ENCODE measurements around the gene RGS1.

The RGS1 gene

DNA sequence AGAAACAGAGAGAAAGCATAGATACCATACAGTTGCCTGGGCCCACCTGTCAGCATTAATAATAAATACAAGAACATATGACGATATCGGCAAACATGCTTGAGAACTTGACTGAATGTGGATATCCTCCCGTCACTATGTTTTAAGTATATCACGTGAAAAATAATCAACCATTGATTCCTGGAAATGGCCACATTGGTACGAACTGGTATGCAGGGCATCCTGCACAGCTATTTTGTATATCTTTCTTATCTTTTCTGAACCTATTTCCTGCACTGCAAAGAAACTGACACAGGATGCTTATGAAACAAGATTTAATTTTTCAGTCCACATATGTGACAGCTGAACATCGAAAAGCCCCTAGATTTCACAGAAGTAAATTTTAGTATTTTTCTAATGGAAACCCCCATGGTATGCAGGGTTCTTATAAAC, 22.8 kb upstream of the RGS1 start:
- no peak for DNase-seq

DNA sequence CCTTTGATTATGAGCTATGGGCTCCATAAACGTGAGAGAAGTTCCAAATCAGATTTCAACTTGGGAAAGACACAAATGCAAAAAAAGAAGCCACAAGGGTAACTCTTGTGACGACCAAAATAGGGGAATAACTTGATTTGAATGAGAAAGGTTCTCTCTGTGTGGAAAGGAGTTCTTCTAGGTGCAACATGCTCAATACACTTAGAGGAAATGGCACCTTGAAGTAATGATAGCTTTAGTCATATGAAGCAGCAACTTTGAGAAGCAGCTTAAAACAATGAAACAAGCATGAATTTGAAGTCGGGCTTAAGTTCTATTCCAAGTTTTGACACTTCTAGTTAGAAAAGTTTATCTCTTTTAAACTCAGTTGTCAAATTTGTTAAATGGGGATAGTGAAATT, 21.8 kb upstream of the RGS1 start:
- DNase-seq, result no peak

DNA sequence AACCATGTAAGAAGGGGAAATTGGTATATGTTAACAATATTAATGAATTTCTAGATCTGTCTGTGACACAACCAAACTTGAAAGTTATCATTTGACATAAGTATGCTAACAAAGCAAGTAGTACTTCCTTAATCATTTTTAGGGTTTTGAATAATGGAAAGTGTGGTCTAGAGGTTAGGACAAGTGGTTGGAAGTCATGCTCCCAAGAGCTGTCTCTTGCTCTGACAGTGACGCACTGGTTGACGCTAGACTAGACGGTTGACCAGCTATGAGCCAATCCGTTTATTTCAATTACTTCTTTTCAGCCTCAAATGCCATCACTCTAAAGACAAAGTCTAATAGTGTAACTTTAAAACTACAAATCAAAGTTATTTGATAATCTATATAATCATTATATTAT, 20.7 kb upstream of the RGS1 start:
- no peak for DNase-seq

DNA sequence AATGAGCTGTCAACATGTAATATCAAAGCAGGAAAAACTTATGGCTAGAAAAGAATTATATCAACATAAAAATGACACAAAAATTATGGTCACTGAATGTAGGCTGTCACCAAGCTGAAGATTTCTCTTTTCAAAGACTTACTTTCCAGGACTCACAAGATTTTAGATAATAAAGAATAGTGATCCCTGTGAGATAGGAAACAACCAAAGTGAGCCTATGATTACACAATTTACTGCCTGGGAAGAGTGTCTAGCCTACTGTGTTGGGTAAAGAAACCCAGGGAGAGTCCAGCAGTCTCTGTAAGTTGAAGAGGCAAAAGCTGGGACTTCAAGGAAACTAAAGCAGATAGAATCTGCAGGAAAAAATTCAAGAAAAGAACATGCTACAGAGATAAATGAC, 20.2 kb upstream of the RGS1 start:
- no peak for DNase-seq

DNA sequence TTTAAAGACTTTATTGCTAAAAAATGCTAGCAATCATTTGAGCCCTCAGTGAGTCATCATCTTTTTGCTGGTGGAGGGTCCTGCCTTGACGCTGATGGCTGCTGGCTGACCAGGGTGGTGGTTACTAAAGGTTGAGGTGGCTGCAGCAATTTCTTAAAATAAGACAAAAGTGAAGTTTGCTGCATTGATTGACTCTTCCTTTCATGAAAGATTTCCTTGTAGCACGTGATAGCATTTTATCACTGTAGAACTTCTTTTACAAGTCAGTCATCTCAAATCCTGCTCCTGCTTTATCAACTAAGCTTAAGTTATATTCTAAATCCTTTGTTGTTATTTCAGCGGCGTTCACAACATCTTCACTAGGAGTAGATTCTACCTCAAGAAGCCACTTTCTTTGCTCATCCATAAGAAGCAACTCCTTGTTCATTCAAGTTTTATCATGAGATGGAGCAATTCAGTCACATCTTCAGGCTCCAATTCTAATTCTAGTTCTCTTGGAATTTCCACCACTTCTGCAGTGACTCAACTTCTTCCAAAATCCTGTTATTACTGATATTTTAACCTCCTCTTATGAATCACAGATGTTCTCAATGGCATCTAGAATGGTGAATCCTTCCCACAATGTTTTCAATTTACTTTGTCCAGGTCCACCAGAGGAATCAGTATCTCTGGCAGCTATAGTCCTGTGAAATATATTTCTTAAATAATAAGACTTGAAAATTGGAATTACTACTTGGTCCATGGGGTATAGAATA, 17.6 kb upstream of the RGS1 start:
- DNase-seq, result no peak

DNA sequence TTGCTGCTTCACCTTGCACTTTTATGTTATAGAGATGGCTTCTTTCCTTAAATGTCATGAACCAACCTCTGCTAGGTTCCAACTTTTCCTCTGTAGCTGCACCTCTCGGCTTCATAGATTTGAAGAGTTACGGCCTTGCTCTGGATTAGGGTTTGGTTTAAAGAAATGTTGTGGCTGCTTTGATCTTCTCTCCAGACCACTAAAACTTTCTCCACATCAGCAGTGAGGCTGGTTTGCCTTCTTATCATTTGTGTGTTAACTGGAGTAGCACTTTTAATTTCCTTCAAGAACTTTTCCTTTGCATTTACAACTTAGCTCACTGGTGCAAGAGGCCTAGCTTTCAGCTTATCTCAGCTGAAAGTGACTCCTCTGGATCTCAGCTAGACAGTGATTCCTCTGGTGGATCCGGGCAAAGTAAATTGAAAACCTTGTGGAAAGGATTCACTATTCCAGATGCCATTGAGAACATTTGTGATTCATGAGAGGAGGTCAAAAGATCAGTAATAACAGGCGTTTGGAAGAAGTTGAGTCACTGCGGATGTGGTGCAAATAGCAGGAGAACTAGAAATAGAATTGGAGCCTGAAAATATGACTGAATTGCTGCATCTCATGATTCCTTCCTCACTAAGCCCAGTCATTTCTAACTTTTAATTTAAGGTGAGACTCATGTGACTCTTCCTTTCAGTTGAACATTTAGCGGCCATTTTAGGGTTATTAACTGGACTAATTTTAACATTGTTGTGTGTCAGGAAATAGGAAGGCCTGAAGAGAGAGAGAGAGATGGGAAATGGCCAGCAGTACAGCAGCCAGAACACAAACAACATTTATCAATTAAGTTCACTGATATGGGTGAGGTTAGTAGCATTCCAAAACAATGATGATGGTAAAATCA, 16.2 kb upstream of the RGS1 start:
- DNase-seq, result no peak

DNA sequence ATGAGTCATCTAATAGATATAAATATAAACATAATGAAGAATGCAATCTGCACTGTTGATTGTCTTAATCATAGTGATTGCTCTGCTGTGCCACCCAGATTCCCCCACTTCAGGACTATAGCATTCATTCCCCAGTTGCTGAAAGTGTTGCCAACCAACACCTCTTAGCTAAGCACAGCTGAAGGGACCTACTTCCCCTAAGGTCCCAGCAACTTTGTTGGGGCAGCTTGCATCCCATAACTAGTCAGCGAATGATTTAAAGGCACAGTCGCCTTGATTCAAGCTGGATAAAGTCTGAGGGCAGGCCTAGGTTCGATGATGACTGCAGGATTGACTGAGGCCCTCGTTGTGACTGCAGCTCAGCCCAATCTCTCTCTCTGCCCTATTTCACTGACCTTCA, 14.3 kb upstream of the RGS1 start:
- no peak for DNase-seq

DNA sequence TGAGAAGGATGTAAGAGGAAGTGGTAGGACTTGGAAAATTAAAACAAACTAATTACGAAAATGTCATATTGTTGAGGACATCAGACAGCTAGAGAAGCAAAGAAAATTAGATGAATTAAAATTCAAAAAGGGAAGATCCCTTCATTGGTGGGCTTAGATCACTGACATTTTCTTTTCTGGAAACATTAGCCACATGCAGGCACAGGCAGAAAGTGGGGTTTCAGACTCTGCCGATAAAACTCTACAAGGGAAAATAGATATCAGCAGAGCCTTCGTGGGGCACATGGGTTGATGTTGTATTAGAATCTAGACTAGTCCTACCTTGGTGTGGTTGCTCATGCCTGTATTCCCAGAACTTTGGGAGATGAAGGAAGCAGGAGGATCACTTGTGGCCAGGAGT, 12.4 kb upstream of the RGS1 start:
- no peak for DNase-seq

DNA sequence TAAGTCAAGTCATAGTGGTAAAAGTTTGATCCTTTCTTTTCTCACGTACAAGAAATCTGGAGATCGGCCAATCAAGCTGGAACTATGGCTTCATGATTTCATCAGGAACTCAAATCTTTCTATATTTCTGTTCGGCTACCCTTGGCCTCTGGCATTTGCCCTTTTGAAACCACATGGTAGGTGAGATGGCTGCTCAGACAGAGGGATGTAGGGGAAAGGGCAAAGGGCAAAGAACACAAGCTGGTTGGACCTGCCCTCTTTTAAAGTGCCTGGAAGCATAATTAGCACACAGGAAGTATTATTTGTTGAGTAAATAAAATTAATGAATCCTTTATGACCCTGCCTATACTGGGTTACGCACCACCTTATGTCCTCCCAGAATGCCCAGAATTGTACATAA, 11.5 kb upstream of the RGS1 start:
- DNase-seq, result no peak

DNA sequence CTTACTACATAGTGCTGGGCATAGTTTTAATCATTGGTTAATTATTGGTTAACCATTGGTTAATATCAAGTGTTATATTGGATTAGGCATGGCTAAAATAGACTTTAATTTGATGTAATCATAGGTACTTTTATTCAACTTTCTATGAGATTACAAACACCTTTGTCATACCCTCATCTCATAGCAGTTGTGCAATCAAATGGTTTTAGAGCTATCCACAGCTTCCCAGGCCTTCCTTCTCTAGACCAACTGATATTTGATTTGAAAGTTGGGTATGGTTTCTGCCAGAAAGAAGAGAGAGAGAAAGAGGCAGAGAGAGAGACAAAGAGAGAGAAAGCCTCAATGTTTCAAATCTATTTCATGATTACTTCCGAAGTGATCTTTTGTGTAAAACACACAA, 9.6 kb upstream of the RGS1 start:
- no peak for DNase-seq

DNA sequence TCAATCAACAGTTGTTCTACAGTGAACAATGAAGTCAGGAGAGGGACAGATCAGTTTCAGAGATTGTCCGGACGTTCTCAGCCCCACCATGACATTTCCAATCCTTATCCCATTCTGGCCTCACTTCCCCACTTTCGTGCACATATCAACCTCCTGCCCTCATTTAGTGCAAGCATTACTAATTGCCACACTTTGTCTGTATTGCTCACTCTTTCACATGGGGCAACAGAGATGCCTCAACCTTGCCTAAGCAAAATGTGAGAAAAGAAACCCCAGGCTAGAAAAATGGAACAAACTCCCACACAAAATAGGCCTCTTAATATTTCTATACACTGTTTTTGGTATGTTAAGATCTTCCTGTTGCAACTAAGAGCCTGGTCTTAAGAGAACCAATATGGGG, 8.9 kb upstream of the RGS1 start:
- no peak for DNase-seq

DNA sequence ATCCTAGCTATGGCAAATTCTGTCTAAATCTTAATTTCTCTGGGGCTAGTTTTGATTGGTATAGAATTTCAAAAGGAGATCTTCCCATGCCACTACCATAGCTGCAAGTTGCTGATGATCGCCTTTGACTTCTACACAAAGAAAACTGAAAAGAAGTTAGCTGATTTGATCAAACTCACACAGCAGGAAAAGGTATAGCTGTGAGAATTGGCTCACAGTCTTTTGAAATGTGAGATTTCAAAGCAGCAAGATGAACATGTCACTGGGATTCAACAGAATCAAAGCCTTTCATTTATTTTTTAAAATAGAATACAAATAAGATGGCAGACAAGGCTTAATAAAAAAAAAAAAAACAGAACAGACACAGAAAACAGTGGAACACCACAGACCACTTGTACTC, 7.5 kb upstream of the RGS1 start:
- no peak for DNase-seq

DNA sequence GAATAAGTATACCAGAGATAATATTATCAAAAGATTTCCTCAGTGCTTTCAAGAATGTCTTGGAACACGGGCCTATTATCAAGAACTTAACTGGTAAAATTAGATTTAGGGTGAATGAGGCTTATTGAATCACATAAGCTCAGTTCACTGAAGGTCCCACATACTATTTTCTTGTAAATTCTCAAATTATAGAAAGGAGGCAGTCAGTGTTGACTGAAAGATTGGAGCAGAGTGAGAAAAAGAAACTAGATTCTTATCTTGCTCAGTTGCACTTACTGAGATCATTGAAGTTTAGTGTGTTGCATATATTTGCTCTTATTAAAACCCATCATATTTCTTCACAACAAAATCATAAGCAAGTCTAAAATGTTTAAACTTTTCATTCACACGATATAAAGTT, 3.9 kb upstream of the RGS1 start:
- no peak for DNase-seq

DNA sequence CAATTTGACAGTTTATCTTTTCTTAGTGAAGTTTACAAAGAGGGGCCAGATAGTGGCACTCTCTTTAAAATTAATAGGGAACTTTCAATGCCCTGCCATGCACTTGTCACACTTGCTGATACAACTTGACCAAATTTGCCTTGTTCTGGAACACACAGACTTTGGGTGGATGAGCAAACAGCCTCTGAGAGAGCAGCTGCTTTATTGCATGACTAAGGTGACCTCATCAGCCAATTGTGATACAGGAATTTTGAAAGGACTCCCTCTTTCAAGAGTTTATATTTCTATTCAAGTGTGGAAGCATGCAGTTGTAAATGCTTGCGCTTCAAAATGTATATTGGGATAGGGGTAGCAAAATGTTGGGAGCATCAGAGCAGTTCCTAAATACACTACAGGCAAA, 2.1 kb upstream of the RGS1 start:
- no peak for DNase-seq

DNA sequence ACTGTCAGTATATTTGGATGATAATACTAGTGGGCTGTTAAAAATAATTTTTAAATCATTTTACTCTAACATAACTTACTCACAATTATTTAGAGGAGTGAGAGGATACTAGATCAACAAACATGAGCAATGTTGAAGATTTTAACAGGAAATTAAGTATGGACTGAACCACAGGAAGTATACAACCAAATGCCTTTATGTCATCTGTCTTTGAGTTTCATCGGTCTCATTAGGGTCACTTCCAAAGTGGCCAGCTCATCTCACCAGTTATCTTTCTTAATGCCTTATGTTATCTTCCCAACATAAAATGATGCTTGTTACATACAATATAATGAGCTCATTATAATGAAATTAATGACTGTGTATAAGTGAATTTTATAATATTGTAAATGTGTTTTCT, 1.5 kb upstream of the RGS1 start:
- no peak for DNase-seq

DNA sequence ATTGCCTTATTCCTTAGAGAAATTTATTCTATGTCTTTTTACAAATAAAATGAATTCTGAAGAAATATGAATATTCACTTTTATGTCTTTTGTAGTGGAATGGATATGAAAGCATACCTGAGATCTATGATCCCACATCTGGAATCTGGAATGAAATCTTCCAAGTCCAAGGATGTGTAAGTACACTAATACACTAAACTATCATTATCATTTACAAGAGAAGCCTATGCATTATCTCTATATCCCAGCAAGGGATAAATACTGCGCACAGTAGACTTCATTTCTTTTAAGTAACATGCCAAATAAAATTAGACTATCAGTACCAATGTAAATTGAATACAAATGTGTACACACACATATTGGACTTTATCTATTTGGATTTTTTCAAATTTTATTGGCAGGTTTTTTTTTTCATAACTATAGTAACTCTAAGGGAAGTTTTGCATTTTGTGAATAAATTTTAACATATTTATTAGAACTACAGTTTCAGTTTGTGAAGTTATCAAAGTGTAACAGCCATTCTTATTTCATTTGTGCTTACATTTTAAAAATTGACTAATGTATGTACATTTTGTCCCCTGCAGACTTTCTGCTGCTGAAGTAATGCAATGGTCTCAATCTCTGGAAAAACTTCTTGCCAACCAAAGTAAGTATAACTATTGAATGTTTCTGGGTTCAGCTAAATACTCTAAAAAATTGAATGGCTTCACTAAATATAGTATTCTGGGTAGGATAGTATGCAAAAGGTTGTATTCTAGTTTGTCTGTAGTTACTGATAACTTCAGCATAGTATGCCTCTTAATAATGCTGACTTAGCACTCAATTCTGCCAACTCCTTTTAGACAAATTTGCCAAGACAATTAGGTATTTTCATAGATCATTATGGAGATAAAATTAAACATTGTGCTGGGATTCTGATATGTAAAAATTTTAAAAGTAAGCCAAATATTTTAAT, 894 bp downstream of the RGS1 start:
- no peak for DNase-seq

DNA sequence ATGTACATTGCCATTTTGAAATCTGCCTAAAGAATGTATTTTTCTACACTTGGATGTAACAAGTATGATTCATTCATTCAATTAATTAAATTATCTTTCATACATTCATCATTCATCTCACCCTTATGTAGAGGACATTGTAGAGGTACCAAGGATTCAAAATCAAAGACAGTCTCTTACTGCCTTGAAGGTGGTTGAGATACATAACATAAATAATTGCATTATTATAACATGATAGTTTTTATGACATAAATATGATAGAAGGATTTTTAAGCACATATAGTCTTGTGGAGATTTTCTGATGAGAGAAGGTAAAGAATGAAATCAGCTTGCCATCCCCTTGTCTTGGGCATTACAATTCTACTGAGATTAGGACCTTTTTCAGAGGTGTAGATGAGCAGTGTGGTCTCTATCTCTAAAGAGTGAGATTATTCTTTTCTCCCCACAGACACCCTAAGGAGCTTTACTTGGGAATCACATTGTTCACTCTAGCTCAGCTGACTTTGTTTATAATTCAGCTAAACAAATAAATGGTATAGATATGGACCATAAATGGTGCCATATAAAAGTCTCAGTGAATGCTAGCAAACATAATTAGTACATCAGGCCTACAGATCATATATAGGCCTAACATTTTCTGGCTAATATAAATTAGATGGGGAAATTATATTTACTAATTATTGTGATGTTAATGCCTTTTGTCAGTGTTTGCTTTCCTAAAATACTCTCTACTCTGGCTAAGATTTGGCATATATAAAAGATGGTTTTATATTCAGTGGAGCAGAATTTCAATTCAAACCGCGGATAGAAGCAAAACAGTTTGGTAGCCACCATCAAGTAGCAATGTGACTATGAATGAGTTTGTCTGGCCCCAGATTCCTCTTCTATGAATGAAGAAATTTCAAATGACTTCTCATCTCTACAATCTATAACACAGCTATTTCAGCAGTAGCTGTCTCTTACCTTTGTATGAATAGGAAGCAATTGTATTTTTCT, 1.9 kb downstream of the RGS1 start:
- no peak for DNase-seq

DNA sequence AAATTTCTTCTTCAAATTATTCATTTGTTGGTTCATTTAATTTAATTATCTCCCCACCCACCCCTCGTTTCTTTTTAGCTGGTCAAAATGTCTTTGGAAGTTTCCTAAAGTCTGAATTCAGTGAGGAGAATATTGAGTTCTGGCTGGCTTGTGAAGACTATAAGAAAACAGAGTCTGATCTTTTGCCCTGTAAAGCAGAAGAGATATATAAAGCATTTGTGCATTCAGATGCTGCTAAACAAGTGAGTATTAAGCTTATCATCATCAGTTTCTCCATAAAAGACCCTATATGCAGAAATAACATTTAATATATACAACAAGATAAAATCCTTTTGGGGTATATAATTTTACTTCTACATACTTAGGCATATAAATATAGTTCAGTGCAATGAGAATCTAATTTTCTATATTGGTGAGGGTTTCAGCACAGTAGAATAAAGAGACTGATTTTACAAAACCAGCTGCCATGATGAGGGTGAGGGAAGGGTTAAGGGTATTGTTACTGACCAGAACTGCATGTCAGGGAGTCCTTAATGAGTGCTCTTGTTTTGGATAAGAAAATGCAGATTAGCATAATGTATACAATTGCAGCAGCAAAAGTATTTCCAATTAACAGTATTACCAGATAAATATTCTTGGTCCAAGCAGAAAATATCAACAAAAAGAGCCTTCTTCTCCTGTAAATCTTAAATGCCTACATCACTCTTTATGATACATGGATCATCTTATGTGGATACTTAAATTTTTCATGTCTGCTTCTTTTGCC, 2.8 kb downstream of the RGS1 start:
- DNase-seq, result no peak

DNA sequence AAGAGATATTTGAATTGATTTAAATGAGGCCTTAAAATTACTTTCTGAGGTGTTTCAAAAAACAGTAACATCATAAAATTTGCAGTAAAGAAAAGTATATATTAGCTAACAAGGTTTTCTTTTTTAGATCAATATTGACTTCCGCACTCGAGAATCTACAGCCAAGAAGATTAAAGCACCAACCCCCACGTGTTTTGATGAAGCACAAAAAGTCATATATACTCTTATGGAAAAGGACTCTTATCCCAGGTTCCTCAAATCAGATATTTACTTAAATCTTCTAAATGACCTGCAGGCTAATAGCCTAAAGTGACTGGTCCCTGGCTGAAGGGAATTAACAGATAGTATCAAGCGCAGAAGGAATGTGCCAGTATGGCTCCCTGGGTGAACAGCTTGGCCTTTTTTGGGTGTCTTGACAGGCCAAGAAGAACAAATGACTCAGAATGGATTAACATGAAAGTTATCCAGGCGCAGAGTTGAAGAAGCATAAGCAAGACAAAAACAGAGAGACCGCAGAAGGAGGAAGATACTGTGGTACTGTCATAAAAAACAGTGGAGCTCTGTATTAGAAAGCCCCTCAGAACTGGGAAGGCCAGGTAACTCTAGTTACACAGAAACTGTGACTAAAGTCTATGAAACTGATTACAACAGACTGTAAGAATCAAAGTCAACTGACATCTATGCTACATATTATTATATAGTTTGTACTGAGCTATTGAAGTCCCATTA, 3.6 kb downstream of the RGS1 start:
- no peak for DNase-seq
